ENCODE measurements around the gene COPS9.

DNA sequence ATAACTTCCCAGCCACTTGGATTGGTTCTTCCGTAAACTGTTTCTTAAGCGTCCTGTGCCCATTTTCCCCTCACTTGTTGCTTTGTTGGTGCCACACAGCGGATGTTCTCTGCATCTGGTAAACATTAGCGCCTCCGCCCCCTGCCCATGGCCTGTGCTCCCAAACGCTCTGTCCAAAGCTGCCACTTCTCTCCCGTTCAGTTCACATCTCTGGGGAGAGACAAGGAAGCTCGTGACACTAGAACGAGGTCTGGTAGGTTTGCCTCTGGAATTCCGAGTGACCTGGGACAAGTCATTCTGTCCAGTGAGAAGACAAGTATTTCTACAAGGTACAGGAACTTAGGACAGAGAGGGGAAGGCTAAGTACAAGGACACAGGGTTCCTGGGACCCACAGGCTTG lies 9.4 kb downstream of the COPS9 start:
- TF ChIP-seq CTCF (IDR thresholded peaks at IDR 0.05) (no peak), POLR2AphosphoS5 (IDR thresholded peaks at IDR 0.05) (no peak)
